OCI-LY7 (cell line): ENCODE data around the gene ZNF260.

Experiments
- CTCF ChIP-seq: fragments of 200-600 bp; sonication (generic); conservative IDR thresholded peaks from 2 replicates; pipeline ENCODE4 v1.5.1; 2014; ENCODE audit warnings: mild to moderate bottlenecking, antibody characterized with exemption, low read length, moderate library complexity, mixed read lengths
- EZH2phosphoT487 ChIP-seq: fragments of 200-600 bp; sonication (generic); IDR thresholded peaks from 2 replicates; pipeline ENCODE4 v1.6.1; 2018; ENCODE audit warnings: low read depth, borderline replicate concordance, mild to moderate bottlenecking, mixed run types, antibody characterized with exemption, low read length, moderate library complexity, mixed read lengths

GRCh38 chr19:36547001-36547732, 19.1 kb upstream of the ZNF260 start:
- TF ChIP-seq CTCF = no peak
- TF ChIP-seq EZH2phosphoT487 = no peak
